HepG2 (cell line): ENCODE results near the gene PRR19. TPM values are rescaled to one million over a fixed set of nuclear protein-coding genes. Genes with fewer than 3 reads are reported as not detected.

ENCODE experiments used
- ASH2L ChIP-seq: fragments of 300-600, 200-600 bp; sonication (generic); IDR thresholded peaks from 2 replicates; pipeline ENCODE4 v1.7.0; 2017; ENCODE audit warnings: low read depth, mild to moderate bottlenecking, moderate library complexity, mixed read lengths, low read length; ENCODE audit not compliant: insufficient read length
- DPF2 ChIP-seq: sonication (generic); formaldehyde crosslinking; IDR thresholded peaks from 2 replicates; pipeline ENCODE4 v1.4.0; 2020; ENCODE audit warnings: mild to moderate bottlenecking, low read depth, missing genetic modification reagents, borderline replicate concordance
- GTF2F1 ChIP-seq: fragments of 150-350 bp; IDR thresholded peaks from 2 replicates; pipeline ENCODE4 v1.6.1; 2014; ENCODE audit warnings: low read length
- HIVEP1 ChIP-seq: sonication (generic); formaldehyde crosslinking; IDR thresholded peaks from 2 replicates; pipeline ENCODE4 v1.4.0; 2020; ENCODE audit warnings: mild to moderate bottlenecking, missing genetic modification reagents
- MAZ ChIP-seq, 2 experiments: sonication (generic) in 1 of 2; formaldehyde crosslinking in 1 of 2; IDR thresholded peaks; 2 replicates each; pipeline versions ENCODE4 v1.5.0 to v1.6.1; 2012 to 2020; ENCODE audit warnings: low read depth in 2 of 2, mild to moderate bottlenecking in 2 of 2, borderline replicate concordance in 1 of 2, improper control_type of control experiment in 1 of 2, low read length in 1 of 2, missing genetic modification reagents in 1 of 2, moderate library complexity in 1 of 2
- POLR2G ChIP-seq: fragments of 200-400 bp; formaldehyde crosslinking; IDR thresholded peaks from 2 replicates; pipeline ENCODE4 v1.6.1; 2018; ENCODE audit warnings: mild to moderate bottlenecking, low read depth, low read length, moderate library complexity
- STAT6 ChIP-seq: sonication (generic); formaldehyde crosslinking; IDR thresholded peaks from 2 replicates; pipeline ENCODE4 v1.4.0; 2020; ENCODE audit warnings: missing genetic modification reagents, mild to moderate bottlenecking, borderline replicate concordance
- TERF1 ChIP-seq: sonication (generic); formaldehyde crosslinking; IDR thresholded peaks from 2 replicates; pipeline ENCODE4 v1.8.0; 2022; ENCODE audit warnings: mild to moderate bottlenecking, missing genetic modification reagents, moderate library complexity
- ZFP90 ChIP-seq: sonication (generic); formaldehyde crosslinking; IDR thresholded peaks from 2 replicates; pipeline ENCODE4 v1.8.0; 2022; ENCODE audit warnings: missing genetic modification reagents, mild to moderate bottlenecking, inconsistent platforms, borderline replicate concordance
- ZNF205 ChIP-seq: IDR thresholded peaks from 2 replicates; pipeline ENCODE4 v1.6.1; 2018; ENCODE audit warnings: missing biosample characterization, missing genetic modification reagents
- ZNF282 ChIP-seq: fragments of 450-650 bp; IDR thresholded peaks from 2 replicates; pipeline ENCODE4 v1.6.1; 2018; ENCODE audit not compliant: partially characterized antibody
- ZNF577 ChIP-seq: sonication (generic); formaldehyde crosslinking; IDR thresholded peaks from 2 replicates; pipeline ENCODE4 v1.4.0; 2020; ENCODE audit warnings: mild to moderate bottlenecking, low read depth, missing genetic modification reagents, borderline replicate concordance
- ZSCAN5A ChIP-seq: sonication (generic); formaldehyde crosslinking; IDR thresholded peaks from 2 replicates; pipeline ENCODE4 v1.8.0; 2022; ENCODE audit warnings: mild to moderate bottlenecking, missing genetic modification reagents, borderline replicate concordance
- polyA plus RNA-seq, 8 experiments: library from polyadenylated mRNA; depleted of rRNA in 3 of 8; stranded (reverse) in 7 of 8; unstranded in 1 of 8; fragments of >200 nt; fragmentation: Illumina TruSeq in 4 of 8; extraction: Trizol in 4 of 8; gene quantifications; 2 replicates each; pipeline versions ENCODE4 v1.2.1 to v1.2.3, GENCODE V29; 2011 to 2016; ENCODE audit warnings: low read depth in 4 of 8, missing spikeins in 1 of 8, mixed read lengths in 1 of 8; ENCODE audit not compliant: insufficient read depth in 1 of 8
- total RNA-seq, 5 experiments: library from RNA; depleted of rRNA; stranded (reverse); fragments of >200 nt; fragmentation: Illumina TruSeq; extraction: Trizol; gene quantifications; 2 replicates each; pipeline ENCODE4 v1.2.3, GENCODE V29; 2016; ENCODE audit warnings: low read depth in 1 of 5
- TF ChIP-seq, protein P1 (sequence below): sonication (generic); formaldehyde crosslinking; IDR thresholded peaks from 2 replicates; pipeline ENCODE4 v1.5.1; 2020; ENCODE audit warnings: missing genetic modification reagents, mild to moderate bottlenecking, borderline replicate concordance
- TF ChIP-seq, protein P2 (sequence below): sonication (generic); formaldehyde crosslinking; IDR thresholded peaks from 2 replicates; pipeline ENCODE4 v1.5.0; 2020; ENCODE audit warnings: missing genetic modification reagents
- TF ChIP-seq, protein P3 (sequence below): sonication (generic); formaldehyde crosslinking; IDR thresholded peaks from 2 replicates; pipeline ENCODE4 v1.8.1; 2023; ENCODE audit warnings: missing genetic modification reagents, mild to moderate bottlenecking, borderline replicate concordance

PRR19 gene
- total and polyA plus RNA-seq, 2 of the 13 experiments (the other 11 are each of a cell fraction or from before 2014, with no cell fraction given): 0.21 to 0.33 TPM

GRCh38 chr19:42281146-42281826, 20.6 kb upstream of the PRR19 start (continued):
- TF ChIP-seq, protein P1, sequence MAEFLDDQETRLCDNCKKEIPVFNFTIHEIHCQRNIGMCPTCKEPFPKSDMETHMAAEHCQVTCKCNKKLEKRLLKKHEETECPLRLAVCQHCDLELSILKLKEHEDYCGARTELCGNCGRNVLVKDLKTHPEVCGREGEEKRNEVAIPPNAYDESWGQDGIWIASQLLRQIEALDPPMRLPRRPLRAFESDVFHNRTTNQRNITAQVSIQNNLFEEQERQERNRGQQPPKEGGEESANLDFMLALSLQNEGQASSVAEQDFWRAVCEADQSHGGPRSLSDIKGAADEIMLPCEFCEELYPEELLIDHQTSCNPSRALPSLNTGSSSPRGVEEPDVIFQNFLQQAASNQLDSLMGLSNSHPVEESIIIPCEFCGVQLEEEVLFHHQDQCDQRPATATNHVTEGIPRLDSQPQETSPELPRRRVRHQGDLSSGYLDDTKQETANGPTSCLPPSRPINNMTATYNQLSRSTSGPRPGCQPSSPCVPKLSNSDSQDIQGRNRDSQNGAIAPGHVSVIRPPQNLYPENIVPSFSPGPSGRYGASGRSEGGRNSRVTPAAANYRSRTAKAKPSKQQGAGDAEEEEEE (CRISPR knock-in tag): no peak
- TF ChIP-seq POLR2G: peak; percentile 76
- TF ChIP-seq ZFP90 (CRISPR knock-in tag): 0 out of 2 replicates have a peak, but pooled peaks have one; percentile 28
- TF ChIP-seq, protein P2, sequence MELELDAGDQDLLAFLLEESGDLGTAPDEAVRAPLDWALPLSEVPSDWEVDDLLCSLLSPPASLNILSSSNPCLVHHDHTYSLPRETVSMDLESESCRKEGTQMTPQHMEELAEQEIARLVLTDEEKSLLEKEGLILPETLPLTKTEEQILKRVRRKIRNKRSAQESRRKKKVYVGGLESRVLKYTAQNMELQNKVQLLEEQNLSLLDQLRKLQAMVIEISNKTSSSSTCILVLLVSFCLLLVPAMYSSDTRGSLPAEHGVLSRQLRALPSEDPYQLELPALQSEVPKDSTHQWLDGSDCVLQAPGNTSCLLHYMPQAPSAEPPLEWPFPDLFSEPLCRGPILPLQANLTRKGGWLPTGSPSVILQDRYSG (CRISPR knock-in tag): no peak
- no peak for TF ChIP-seq HIVEP1 (CRISPR knock-in tag)
- TF ChIP-seq GTF2F1: no peak
- TF ChIP-seq ASH2L: no peak
- no peak for TF ChIP-seq DPF2
- TF ChIP-seq, protein P3, sequence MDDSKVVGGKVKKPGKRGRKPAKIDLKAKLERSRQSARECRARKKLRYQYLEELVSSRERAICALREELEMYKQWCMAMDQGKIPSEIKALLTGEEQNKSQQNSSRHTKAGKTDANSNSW: no peak
- TF ChIP-seq ZNF282: no peak
- TF ChIP-seq STAT6 (CRISPR knock-in tag): 0 out of 2 replicates have a peak, but pooled peaks have one; percentile 33
- TF ChIP-seq ZNF577: no peak
- TF ChIP-seq ZSCAN5A (CRISPR knock-in tag): no peak
- no peak for TF ChIP-seq ZNF205 (CRISPR knock-in tag)
- no peak for TF ChIP-seq MAZ (IDR thresholded peaks at IDR 0.05; ENCODE audit: borderline replicate concordance, low read depth, low read length)
- no peak for TF ChIP-seq MAZ (CRISPR knock-in tag; IDR thresholded peaks at IDR 0.05; ENCODE audit: low read depth)
- no peak for TF ChIP-seq TERF1
